Keratinocyte (primary cell): ENCODE results near the gene TPCN2. TPM values are rescaled to one million over a fixed set of nuclear protein-coding genes. Genes with fewer than 3 reads are reported as not detected.

Source experiments
- DNase-seq: peaks from one replicate; pipeline ENCODE4 v3.0.0-alpha.2; 2011; ENCODE audit warnings: low read depth, missing footprints, low spot score
- FAIRE-seq: peaks from 2 replicates; lab custom pipeline; 2011; peaks lifted over from hg19 to GRCh38; lab: Jason Lieb, UNC
- H2AFZ ChIP-seq: 2 replicates; pipeline ENCODE4 v1.6.0; 2012; ENCODE audit warnings: low read length, control low read depth, inconsistent platforms; ENCODE audit not compliant: control insufficient read depth
- H3K27ac ChIP-seq: 2 replicates; pipeline ENCODE4 v1.5.1; 2011; ENCODE audit warnings: low read length; ENCODE audit not compliant: control insufficient read depth, insufficient read depth
- H3K27me3 ChIP-seq: 3 replicates; pipeline ENCODE4 v1.6.0; 2011; ENCODE audit warnings: low read length; ENCODE audit not compliant: control insufficient read depth, insufficient read depth; ENCODE audit errors: extremely low read depth
- H3K36me3 ChIP-seq, 2 experiments: 2 replicates in 1 of 2; 3 replicates in 1 of 2; pipeline ENCODE4 v1.5.1; 2011; ENCODE audit warnings: low read length in 2 of 2, mild to moderate bottlenecking in 1 of 2; ENCODE audit not compliant: control insufficient read depth in 2 of 2, insufficient read depth in 2 of 2; ENCODE audit errors: extremely low read depth in 1 of 2
- H3K4me1 ChIP-seq: 3 replicates; pipeline ENCODE4 v1.5.1; 2011; ENCODE audit warnings: low read length; ENCODE audit not compliant: control insufficient read depth, insufficient read depth; ENCODE audit errors: extremely low read depth
- H3K4me2 ChIP-seq: 3 replicates; pipeline ENCODE4 v1.6.0; 2011; ENCODE audit warnings: low read depth, low read length; ENCODE audit not compliant: control insufficient read depth, insufficient read depth; ENCODE audit errors: extremely low read depth
- H3K4me3 ChIP-seq, 3 experiments: fragments of 200-600 bp in 1 of 3; sonication (generic) in 1 of 3; 2 replicates in 2 of 3; 3 replicates in 1 of 3; pipeline ENCODE4 v1.5.1; 2011 to 2016; ENCODE audit warnings: low read length in 3 of 3, mild to moderate bottlenecking in 3 of 3, control low read depth in 2 of 3, inconsistent platforms in 1 of 3, low read depth in 1 of 3, mixed read lengths in 1 of 3, mixed run types in 1 of 3, moderate library complexity in 1 of 3; ENCODE audit not compliant: control insufficient read depth in 2 of 3, insufficient read depth in 2 of 3; ENCODE audit errors: extremely low read depth in 1 of 3
- H3K79me2 ChIP-seq: 2 replicates; pipeline ENCODE4 v1.6.0; 2012; ENCODE audit warnings: low read length; ENCODE audit not compliant: control insufficient read depth, insufficient read depth
- H3K9ac ChIP-seq: 3 replicates; pipeline ENCODE4 v1.6.0; 2011; ENCODE audit warnings: low read length; ENCODE audit not compliant: control insufficient read depth, insufficient read depth; ENCODE audit errors: extremely low read depth
- H3K9me1 ChIP-seq: 3 replicates; pipeline ENCODE4 v1.6.0; 2011; ENCODE audit warnings: low read length; ENCODE audit not compliant: control insufficient read depth, insufficient read depth; ENCODE audit errors: extremely low read depth
- H3K9me3 ChIP-seq: 2 replicates; pipeline ENCODE4 v1.5.1; 2012; ENCODE audit warnings: low read depth, low read length; ENCODE audit not compliant: control insufficient read depth
- H4K20me1 ChIP-seq: 3 replicates; pipeline ENCODE4 v1.6.0; 2011; ENCODE audit warnings: low read length; ENCODE audit not compliant: control insufficient read depth, insufficient read depth; ENCODE audit errors: extremely low read depth
- CTCF ChIP-seq, 3 experiments: IDR thresholded peaks in 1 of 3; conservative IDR thresholded peaks in 1 of 3; optimal IDR thresholded peaks in 1 of 3; 2 replicates in 2 of 3; 3 replicates in 1 of 3; pipeline versions ENCODE3 to v1.5.1; 2011; ENCODE audit warnings: low read length in 3 of 3, mild to moderate bottlenecking in 3 of 3, moderate library complexity in 2 of 3, control low read depth in 1 of 3, inconsistent platforms in 1 of 3; ENCODE audit not compliant: insufficient read depth in 2 of 3; ENCODE audit errors: extremely low read depth in 1 of 3
- EZH2 ChIP-seq: IDR thresholded peaks from one replicate; pipeline ENCODE4 v1.6.1; 2012; ENCODE audit warnings: inconsistent platforms, mild to moderate bottlenecking, low read length, moderate library complexity
- dilution Hi-C: fragments of 300-500 bp; cut with MboI; formaldehyde crosslinking; loops from one replicate; pipeline ENCODE4 v1.7.0; 2020; ENCODE audit warnings: low sequenced_read_pairs; ENCODE audit not compliant: extremely low pct_ligation_motif_present
- polyA plus RNA-seq, 5 experiments: library from polyadenylated mRNA; depleted of rRNA in 3 of 5; stranded (reverse) in 3 of 5; stranded (forward) in 1 of 5; unstranded in 1 of 5; fragments of >200 nt; gene quantifications; 1 replicate in 1 of 5; 2 replicates in 3 of 5; 3 replicates in 1 of 5; pipeline versions ENCODE4 v1.2.1 to v1.2.3, GENCODE V29; 2011 to 2012; ENCODE audit warnings: missing spikeins in 2 of 5, low read depth in 1 of 5, low replicate concordance in 1 of 5
- small RNA-seq, 3 experiments: library from RNA; depleted of rRNA; stranded (forward); fragments of <200 nt; gene quantifications; one replicate each; pipeline ENCODE3, GENCODE V24; 2012; ENCODE audit warnings: low read depth in 3 of 3, low replicate concordance in 1 of 3; ENCODE audit not compliant: insufficient read length in 3 of 3

TPCN2 gene
- polyA plus RNA-seq, 1 donor (not counting 4 experiments of a cell fraction or from before 2014, with no cell fraction given), result 7.7 TPM

- DNase-seq, result no peak
- no peaks in the 10 kb centered on the region for H4K20me1 ChIP-seq
- H3K36me3 ChIP-seq, result no peaks in the 10 kb centered on the region
- H3K9ac ChIP-seq, result no peak overlapping the region
- H2AFZ ChIP-seq, result no peak overlapping the region
- TF ChIP-seq CTCF (optimal IDR thresholded peaks at IDR 0.05 in 1 of 3, IDR thresholded peaks at IDR 0.05 in 1 of 3, conservative IDR thresholded peaks at IDR 0.05 in 1 of 3; ENCODE audit: extremely low read depth in 1 of 3, insufficient read depth in 2 of 3, low read length in 3 of 3), result no peak
- H3K79me2 ChIP-seq, result no peaks in the 10 kb centered on the region
- no peaks in the 10 kb centered on the region for H3K9me1 ChIP-seq
- no peak overlapping the region for H3K4me2 ChIP-seq
- H3K27me3 ChIP-seq, result peaks cover 5% of the 10 kb centered on the region
- H3K27ac ChIP-seq, result no peak overlapping the region
- H3K4me3 ChIP-seq, result no peak overlapping the region
- dilution Hi-C loops, result no loop called here
- H3K9me3 ChIP-seq, result no peaks in the 10 kb centered on the region
- no peaks in the 10 kb centered on the region for H3K4me1 ChIP-seq
- no peak for FAIRE-seq
Measured at GRCh38 chr11:69180726-69181125, 132.0 kb downstream of the TPCN2 start.

- Histone ChIP-seq H3K4me1 (no peaks in the 10 kb centered on the region), H3K27ac (no peak overlapping the region), H3K27me3 (peaks cover 5% of the 10 kb centered on the region), H2AFZ (no peak overlapping the region), H3K36me3 (no peaks in the 10 kb centered on the region), H3K79me2 (no peaks in the 10 kb centered on the region), H3K4me2 (no peak overlapping the region), H4K20me1 (no peaks in the 10 kb centered on the region), H3K9me3 (no peaks in the 10 kb centered on the region), H3K9me1 (no peaks in the 10 kb centered on the region), H3K4me3 (no peak overlapping the region), H3K9ac (no peak overlapping the region)
- dilution Hi-C loops, result no loop called here
- FAIRE-seq (no peak), DNase-seq (no peak)
- no peak for TF ChIP-seq EZH2
- no peak for TF ChIP-seq CTCF (optimal IDR thresholded peaks at IDR 0.05 in 1 of 3, IDR thresholded peaks at IDR 0.05 in 1 of 3, conservative IDR thresholded peaks at IDR 0.05 in 1 of 3; ENCODE audit: extremely low read depth in 1 of 3, insufficient read depth in 2 of 3, low read length in 3 of 3)
Measured at GRCh38 chr11:69183613-69184012, 134.9 kb downstream of the TPCN2 start.

Small RNA genes within 50 kb of the gene (small RNA-seq; reads per million reads assigned to genes)
- 0 to 0.50 (median 0.33) reads per million in 3 experiments for gene MIR3164

Other genes starting within 250 kb of the TPCN2 start
- 12.0 to 25.5 TPM (median 12.9 TPM) in 3 replicates for gene CPT1A, start 207.0 kb upstream of the TPCN2 start, polyA plus RNA-seq
- gene MRPL21, start 145.1 kb upstream of the TPCN2 start, polyA plus RNA-seq, result 85.8 to 120 TPM (median 115 TPM) in 3 replicates
- gene IGHMBP2, start 145.0 kb upstream of the TPCN2 start, polyA plus RNA-seq, result 6.2 to 10.0 TPM (median 7.3 TPM) in 3 replicates
- gene MRGPRD, start 67.9 kb upstream of the TPCN2 start, polyA plus RNA-seq, result not detected in 3 replicates
- 0.02 to 0.04 TPM in 2 of 3 replicates, not detected in the other for gene MRGPRF, start 35.7 kb upstream of the TPCN2 start, polyA plus RNA-seq
- gene SMIM38, start 107.0 kb downstream of the TPCN2 start, polyA plus RNA-seq, result not detected in 3 replicates
- gene MYEOV, start 245.2 kb downstream of the TPCN2 start, polyA plus RNA-seq, result 1.4 to 2.7 TPM (median 1.5 TPM) in 3 replicates